Right hindlimb (tissue), 1 donor: ENCODE results near the gene FBXO42.
"Not testable (repeated sequence)": the region's sequence is repeated elsewhere in the genome, so short reads cannot be mapped to it uniquely, and the experiment has no call there.

ENCODE experiments used
- DNase-seq: peaks from one replicate; pipeline ENCODE4 v3.0.0-alpha.2; 2018

Gene FBXO42

DNA sequence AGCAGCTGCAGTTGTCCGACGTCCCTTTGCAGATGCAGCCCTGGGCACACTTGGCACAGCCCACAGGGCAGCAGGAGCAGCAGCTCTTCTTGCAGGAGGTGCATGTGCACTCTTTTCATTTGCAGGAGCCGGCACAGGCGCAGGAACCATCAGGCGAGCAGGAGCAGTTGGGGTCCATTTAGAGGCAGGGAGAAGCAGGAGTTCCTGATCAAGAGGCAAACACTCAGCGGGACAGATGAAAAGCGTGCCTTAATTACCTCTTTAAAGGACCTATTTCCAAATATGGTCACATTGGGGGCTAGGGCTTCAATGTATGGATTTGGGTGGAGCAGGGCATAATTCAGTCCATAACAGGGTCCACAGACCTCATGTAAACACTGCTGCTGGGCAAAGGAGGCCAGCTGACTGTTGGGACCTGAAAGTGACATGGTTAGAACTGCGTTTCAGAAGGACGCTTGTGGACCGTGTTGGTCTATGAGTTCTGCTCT, 111.0 kb downstream of the FBXO42 start:
- no peak for DNase-seq

DNA sequence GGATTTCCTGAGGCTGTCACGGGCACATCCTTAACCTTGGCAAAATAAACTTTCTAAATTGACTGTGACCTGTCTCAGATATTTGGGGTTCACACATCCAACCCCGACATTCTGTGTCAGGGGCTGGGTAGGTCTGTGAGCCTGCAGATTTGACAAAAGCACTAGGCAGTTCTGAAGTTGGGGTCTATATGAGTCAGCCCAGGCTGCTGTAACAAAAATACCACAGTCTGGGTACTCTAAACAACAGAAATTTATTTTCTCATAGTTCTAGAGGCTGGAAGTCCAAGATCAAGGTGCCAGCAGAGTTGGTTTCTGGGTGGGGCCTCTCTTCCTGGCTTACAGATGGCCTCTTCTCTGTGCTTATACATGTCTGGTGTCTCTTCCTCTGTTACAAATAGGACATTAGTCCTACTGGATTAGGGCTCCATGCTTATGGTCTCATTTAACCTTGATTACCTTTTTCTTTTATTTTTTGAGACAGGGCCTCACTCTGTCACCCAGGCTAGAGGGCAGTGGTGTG, 112.2 kb downstream of the FBXO42 start:
- DNase-seq: no peak

DNA sequence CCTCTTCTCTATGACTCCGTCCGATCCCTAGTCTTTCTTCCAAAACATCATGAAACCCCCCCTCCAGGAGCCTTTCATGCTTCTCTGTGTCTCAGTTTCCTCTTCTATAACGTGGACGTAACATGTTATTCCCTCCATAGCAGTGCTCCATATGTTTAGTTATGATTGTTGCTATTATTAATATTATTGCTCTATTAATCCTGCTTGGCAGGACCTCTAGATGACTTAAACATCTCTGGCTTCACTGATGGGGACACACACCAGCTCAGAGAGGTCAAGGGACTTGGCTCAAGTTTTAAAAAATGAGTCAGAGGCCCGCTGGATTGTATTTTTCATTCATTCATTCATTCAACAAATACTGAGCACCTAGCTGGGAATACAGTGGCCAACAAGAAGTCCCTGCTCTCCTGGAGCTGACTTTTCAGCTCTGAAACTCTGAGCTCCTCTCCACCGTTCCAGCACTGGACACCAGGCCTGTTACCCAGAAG, 114.9 kb downstream of the FBXO42 start:
- no peak for DNase-seq

DNA sequence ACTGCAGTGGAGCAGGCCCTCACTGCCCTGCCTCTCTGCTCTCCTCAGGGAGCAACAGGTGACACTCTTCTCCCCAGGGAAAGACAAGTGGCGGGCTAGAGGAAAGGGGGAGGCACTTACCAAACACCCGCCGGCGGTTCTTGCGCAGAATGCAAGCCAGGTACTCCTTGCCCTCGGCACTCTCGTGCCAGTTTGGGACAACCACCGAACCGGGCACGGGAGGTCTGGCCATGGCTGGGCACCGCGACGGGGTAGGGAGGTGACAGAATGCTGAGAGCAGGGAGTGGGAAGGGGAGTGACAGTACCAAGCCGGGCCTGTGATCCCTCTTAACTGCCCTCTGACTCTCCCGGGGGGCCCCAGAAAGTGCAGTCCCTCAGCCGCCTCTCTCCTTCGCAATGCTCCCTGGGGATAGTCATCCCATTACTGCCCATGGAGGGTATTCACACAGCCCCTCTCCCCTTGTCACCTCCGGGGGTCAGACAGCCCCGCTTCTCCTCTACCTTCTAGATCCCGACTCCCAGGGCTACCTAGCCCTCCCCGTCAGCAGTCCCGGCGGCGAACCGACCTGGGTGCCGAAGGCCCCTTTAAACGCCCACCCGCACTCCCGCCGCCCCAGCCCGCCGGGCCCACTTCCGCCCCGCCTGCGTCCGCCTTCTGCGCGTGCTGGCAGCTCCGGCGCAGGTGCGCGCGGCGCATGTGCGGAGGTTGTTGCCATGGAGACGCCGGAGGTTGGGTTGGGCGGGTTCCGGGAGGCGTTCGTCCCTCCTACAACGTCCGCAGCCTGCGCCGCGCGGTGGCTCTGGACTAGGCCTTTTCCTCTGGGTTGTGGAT, 115.6 kb downstream of the FBXO42 start, which contains the start of gene CPLANE2:
CPLANE2 (minus strand) TSS at position 673 of the 832 bp plus-strand sequence; CDS start at position 232, 441 bp downstream.
- peak; percentile 96 for DNase-seq

DNA sequence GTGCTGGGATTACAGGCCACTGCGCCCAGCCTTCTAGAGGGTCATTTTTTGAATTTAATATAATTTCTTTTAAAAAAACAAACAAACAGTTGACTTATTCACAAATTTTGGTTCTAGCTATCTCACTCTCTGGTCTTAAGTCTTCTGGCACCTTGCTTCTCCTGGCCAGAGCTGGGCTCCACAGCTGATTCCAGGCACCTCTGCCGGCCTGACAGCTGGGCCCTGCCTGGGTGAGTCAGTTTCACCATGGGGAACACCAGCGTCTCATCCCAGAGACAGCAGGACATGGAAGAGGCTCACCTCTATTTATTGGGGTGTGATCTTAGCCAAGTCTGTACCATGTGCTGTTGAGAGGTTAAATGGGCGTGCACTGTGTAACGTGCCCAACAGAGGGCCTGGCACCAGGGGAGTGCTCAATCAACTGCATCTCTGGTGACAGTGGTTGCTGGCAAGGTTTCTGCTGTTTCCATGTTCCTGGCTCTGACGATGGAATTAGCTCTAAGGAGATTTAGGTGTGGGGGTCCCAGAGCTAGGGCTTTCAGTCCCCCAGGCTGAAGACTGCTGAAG, 116.3 kb downstream of the FBXO42 start:
- no peak for DNase-seq

DNA sequence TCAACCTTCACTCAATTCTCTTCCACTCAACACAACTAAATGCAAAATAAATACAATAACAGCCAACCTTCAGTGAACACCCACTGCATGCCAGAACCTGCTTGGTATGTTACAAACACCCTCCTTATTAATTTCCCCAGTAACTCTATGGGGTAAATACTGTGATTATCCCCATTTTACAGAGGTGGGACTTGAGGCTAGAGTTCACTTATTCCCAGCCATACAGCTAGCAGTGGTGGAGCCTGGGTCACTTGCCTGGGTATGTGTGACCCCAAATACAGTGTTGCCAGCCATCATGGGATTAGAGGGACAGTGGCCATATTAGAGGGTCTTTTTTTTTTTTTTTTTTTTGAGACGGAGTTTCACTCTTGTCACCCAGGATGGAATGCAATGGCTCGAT, 116.9 kb downstream of the FBXO42 start:
- DNase-seq: no peak

DNA sequence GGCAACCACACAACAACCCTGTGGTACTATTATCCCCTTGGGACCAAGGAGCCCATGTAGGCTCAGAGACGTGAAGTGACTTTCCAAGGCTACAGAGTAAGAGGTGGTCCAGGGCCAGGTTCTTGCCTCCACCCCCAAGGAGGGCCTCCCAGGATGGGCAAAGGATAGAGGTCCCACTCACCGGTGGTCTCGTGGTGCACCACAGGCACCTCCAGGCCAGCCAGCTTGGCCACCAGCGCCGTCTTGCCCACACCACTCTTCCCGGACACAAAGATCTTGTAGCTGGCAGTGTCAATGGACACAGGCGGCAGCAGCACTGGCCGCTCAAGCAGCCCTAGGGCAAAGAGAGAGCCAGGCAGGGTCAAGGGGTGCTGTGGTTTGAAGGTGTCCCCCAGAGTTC, 118.8 kb downstream of the FBXO42 start:
- no peak for DNase-seq

DNA sequence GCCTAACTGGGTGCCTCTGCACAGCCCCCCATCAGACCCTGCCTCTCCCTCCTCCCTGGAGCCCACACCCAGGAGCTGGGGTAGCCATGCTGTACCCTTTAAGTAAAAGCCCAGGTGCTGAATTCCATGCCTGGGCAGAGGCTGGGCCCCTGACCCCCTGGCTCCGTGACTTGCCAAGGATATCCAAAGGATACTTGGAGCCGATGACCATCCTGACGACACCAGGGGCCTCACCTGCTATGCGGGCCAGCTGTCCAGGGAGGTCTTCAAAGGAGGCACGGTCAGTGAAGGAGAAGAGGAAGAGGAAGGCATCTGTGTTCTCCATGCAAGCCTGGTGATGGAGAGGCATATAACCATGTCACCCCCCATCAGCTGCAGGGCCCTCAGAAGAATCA, 120.0 kb downstream of the FBXO42 start:
- no peak for DNase-seq

DNA sequence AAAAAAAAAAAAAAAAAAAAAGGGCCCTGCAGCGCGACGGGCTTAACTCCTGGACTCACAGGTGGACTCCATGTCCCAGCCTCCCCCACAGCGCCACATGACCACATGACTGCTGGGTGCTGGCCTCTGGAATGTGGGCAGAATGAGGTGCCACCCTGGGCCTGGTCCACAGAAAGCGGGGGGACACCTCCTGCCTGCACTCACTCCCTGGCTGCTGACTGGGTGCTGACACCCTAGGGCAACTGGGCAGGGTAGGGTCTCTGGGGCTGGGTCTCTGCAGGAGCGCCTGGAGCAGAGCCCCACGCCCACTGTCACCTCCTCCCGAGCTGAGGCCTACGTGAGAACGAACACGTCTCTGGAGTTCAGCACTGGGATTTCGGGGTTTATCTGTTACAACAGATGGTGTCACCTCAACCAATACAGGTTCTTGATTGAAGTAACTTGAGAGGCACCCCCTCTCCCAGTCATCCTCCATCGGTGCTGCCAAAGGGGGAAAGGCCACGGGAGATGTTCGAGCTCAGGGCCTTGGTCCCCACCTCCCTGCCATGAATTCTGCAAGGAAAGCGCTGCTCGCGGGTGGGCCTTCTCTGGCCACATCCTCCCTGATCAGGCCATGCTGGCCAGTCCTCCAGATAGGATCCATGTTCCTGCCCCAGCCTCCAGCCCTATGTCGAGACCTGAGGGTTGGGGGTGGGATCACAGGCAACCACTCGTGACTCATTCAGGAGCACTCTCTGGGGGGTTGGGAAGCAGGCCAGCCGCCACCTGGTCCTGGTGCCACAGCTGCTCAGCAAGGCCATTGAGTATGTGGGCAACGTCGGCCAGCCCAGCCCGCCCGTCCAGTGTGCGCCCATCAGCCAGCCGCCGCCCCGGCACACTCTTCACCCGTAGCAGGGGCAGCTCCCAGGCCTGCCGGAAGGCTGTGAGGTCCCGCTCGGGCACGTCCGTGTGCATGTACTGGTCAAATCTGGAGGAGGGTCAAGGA, 120.7 kb downstream of the FBXO42 start:
- DNase-seq: no peak

DNA sequence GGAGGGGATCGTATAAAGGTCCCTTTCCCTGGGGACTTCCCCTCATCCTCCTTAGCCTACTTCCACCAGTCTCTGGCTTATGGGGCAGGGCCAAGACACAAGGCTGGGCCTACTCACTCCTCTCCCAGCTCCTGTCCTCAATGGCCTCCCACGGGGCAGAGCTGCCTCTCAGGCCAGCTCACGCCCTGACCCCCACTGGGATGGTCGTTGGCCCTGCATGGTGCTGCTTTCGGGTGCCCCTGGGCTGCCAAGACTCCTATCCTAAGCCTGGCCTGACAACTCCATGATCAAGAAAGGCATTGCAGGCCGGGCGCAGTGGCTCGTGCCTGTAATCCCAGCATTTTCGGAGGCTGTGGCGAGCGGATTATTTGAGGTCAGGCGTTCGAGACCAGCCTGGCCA, 121.5 kb downstream of the FBXO42 start:
- no peak for DNase-seq

DNA sequence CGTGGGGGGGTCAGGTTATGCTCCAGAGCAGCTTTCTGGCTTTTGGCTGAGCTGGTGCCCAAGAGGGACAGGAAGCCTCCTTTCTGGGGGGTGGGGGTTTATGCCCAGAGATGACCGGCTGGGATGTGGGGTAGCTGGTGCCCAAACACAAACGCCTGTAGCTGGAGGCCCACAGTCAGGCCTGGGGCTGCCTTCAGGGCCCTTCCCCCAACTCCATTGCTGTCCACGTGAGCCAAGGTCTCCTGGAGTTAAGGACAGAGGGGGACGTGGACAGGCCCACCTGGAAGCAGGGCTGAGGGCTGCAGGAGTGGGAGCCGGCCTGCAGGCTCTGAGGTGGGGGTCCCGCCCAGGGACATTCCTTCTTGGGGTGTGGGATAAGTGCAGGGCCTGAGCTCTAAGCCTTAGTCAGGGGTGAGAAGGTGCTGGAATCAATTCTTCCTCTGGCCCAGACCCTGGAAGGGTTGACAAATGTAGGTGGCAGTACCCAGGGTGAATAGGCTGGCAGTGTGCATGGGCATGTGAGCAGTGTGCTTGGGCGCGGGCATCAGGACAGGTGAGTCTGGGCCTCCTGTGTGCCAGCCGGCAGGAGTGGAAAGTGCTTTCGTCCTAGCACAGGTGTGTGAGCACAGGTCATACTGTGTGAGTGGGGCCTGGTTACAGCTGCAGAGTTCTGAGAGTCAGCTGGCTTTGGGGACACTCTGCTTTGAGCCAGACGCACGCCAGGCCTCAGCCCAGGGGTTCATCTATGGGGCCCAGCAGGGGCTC, 122.1 kb downstream of the FBXO42 start:
- DNase-seq: no peak

DNA sequence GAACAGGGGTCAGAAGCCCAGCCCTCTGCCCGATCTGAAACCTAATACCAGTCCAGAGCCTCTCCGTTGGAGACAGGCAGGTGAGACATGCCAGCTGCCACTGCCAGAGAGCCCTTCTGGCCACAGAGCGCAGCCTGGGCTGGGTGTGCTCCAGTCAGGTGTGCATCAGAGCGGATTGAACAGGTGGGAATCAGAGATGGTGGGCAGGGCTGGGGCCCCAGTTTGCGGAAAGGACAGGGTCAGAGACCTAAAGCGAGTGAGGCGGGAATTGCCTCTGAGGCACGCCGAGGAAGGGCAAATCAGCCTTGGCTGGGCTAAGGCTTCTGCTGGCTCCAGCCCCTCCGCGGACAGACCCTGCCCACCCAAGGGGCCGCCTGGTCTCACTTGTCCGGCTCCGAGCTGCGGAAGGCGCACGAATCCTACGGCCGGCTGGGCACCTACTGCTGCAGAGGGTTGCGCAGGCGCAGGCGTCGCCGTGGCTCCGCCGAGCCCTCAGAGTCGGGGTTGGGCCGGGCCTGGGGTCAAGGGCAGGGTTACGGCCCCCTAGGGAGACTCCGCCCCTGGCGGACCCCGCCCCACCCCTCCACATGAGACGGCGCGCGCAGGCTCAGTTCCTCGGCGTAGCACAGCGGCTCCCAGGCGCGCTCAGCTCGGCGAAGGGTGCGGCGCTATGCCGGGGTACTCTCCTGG, 125.6 kb downstream of the FBXO42 start:
- DNase-seq: no peak

DNA sequence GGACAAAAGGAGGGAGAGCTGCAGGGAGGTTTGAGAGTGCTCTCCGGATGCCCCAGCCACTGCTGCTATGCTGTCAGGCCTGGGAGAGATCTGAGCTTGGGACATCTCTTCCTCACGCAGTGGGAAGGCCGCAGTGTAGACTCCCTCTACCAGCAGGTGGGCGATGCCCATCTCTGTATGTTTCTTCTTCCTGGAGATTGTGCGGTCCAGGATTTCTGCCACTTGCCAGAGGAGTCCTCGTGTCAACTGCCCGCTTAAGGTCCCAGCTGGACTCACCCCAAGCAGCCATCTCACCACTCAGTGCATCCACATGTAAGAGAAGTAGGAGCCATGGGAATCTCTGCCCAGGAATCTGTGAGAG, 126.2 kb downstream of the FBXO42 start:
- DNase-seq: no peak

DNA sequence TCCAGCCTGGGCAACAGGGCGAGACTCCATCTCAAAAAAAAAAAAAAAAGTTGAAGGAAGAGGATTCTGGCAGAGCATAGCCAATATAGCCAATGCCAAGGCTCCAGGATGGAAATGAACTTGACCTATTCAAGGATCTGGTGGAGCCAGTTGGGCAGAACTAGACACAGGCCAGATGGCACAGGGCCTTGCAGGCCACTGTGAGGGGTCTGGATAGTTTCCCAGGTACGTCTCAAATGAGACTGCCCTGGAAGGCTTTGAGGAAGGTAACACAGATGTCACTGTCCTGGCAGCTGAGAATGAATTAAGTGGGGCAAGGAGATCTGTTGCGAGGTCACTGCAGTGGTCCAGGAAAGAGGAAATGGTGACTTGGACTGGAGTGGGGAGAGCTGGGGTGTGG, 127.8 kb downstream of the FBXO42 start:
- DNase-seq: no peak

DNA sequence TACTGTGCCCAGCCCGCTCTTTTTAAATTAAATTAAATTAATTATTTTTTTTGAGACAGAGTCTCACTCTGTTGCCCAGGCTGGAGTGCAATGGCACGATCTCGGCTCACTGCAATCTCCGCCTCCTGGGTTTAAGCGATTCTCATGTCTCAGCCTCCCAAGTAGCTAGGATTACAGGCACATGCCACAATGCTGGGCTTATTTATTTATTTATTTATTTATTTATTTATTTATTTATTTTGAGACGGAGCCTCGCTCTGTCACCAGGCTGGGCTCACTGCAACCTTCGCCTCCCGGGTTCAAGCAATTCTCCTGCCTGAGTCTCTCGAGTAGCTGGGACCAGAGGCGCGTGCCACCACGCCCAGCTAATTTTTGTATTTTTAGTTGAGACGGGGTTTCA, 129.6 kb downstream of the FBXO42 start:
- not testable (repeated sequence) for DNase-seq

DNA sequence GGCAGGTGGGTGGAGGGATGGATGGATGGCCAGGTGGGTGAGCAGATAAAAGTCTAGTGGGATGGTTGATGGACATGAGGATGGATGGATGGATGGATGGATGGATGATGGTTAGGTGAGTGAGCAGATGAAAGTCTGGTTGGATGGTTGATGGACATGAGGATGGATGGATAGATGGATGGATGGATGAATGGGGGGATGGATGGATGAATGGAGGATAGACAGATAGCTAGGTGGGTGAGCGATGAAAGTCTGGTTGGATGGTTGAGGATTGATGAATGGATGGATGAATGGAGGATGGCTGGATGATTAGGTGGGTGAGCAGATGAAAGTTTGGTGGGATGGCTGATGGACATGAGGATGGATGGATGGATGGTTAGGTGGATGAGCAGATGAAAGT, 130.8 kb downstream of the FBXO42 start:
- no peak for DNase-seq

DNA sequence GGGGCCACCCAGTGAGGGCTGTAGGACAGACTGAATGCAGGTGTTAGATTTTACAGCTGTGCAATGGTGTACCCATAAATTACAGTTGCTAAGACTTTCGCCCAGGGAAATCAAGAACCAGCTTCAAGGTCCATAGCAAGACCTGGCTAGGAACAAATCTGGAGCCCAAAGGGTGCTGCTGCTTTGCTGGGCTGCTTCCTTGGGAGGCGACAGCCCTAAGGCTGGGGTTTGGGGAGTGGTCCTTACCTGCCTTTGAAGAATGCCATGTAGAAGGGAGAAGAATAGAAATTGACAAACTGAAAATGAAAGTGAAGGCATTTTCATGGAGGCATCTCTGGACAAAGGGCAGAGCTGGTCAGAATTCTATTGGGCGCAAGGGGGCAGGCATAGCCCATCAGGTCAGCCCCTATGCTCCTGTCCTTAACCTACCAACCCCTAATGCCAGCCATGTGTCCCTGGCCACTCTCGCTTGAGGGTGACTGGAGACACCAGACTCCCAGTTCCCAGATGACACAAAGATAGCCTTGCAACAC, 132.2 kb downstream of the FBXO42 start:
- DNase-seq: no peak

DNA sequence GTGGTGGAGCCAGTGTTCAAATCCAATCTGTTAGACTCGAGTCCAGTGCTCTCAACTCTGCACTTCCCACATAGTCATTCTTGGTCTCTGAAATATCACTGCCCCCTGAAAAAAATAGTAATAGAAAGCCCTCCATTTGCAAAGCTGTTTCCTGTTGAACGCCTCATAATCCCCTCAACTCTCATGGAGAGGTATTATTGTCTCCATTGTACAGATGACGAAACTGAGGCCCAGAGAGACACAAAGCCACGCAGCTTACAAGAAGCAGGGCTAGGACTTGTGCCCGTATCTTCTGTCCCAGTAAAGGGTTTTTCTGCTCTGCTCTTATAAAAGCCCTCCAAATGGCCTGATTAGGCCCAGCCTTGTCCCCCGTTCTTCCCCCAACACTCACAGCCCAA, 133.6 kb downstream of the FBXO42 start:
- no peak for DNase-seq

DNA sequence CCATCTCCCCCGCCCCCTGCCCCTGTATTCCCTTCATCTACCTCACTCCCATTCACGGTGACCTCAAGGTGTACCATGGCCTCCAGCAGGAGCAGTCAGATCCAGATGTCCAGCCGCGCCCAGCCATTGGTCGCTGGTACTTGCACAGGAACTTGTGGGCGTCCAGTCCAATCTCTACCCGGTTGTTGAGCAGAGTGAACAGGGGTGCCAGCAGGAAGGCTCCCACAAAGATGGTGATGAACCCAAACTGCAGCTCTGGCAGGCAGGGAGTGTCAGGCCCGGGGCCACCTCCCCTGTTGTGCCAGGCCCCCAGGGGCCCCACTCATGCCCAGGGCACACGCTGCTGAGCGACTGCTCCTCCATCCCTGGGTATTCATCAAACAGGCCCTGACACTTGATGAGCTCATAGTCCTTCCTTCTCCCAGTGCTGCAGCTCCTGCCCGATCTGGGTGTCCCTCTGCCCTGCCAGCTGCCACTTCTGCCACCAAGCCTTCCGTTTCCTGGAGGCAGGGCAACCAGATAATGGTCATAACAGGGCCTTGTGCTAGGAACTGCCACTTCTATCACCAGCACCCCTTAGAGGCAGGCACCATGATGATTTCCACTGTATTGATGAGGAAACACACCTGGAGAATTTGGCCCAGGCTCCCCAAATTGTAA, 134.1 kb downstream of the FBXO42 start:
- no peak for DNase-seq

DNA sequence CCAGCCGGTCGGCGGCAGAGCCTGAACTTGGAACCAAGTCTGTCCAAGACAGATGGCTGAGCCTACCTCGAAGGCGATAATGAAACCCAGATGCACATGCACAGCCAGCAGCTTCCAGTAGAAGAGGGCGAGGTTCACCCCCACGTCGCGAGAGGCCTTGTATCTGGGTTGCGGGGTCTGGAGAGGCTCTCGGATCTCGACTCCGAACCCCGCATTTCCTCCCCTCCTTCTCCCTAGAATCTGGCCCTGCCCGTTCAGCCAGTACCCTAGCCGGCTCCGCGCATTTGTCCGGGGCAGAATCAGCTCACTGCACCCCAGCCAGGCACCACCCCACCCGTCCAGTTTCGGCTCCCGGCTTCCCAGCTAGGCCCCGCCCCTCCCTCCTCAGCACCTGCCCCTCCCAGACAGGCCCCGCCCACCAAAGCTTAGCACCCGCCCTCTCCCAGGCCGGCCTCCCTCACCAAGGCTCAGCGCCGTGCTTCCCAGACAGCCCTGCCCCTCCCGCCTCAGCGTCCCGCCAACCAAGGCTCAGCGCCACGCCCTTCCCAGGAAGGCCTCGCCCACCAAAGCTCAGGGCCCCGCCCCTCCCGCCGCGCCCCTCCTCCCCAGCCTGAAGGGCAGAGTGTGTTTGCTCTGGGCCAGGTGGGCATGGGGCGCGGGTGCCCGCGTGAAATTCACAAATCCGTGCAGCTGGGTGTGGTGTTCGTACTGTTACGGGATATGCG, 135.1 kb downstream of the FBXO42 start:
- DNase-seq: peak; percentile 97
